Nephron progenitor cell (in vitro differentiated cells): ENCODE measurements around the gene KRTDAP.

Experiments
- DNase-seq: peaks from one replicate; pipeline ENCODE4 v3.0.0; 2021
- H3K27ac Mint-ChIP-seq: 2 replicates; pipeline ENCODE4 v1.8.0; 2021; ENCODE audit warnings: mild to moderate bottlenecking, moderate library complexity, mixed read lengths
- H3K27me3 Mint-ChIP-seq: 2 replicates; pipeline ENCODE4 v1.8.0; 2021; ENCODE audit warnings: mild to moderate bottlenecking, low read depth, mixed read lengths; ENCODE audit not compliant: poor library complexity
- H3K36me3 Mint-ChIP-seq: 2 replicates; pipeline ENCODE4 v1.8.0; 2021; ENCODE audit warnings: low read depth, mixed read lengths
- H3K4me1 Mint-ChIP-seq: 2 replicates; pipeline ENCODE4 v1.8.0; 2021; ENCODE audit warnings: mixed read lengths
- H3K4me3 Mint-ChIP-seq: 2 replicates; pipeline ENCODE4 v1.8.0; 2021; ENCODE audit warnings: mild to moderate bottlenecking, moderate library complexity, mixed read lengths
- H3K9me3 Mint-ChIP-seq: 2 replicates; pipeline ENCODE4 v1.8.0; 2021; ENCODE audit warnings: mild to moderate bottlenecking, moderate library complexity, mixed read lengths
- TF ChIP-seq, protein P1 (sequence below): fragments of 200-600 bp; sonication (generic); IDR thresholded peaks from 2 replicates; pipeline ENCODE4 v1.5.0; 2021; ENCODE audit warnings: antibody characterized with exemption

Gene KRTDAP

GRCh38 chr19:35497406-35497805, 7.1 kb upstream of the KRTDAP start:
- H3K4me3 Mint-ChIP-seq: no peak overlapping the region
- no peak for DNase-seq
- H3K36me3 Mint-ChIP-seq: peaks cover 5% of the 10 kb centered on the region
- H3K27me3 Mint-ChIP-seq: peaks cover 18% of the 10 kb centered on the region
- no peak overlapping the region for H3K27ac Mint-ChIP-seq
- H3K9me3 Mint-ChIP-seq: no peaks in the 10 kb centered on the region
- peaks cover 24% of the 10 kb centered on the region for H3K4me1 Mint-ChIP-seq
- TF ChIP-seq, protein P1, sequence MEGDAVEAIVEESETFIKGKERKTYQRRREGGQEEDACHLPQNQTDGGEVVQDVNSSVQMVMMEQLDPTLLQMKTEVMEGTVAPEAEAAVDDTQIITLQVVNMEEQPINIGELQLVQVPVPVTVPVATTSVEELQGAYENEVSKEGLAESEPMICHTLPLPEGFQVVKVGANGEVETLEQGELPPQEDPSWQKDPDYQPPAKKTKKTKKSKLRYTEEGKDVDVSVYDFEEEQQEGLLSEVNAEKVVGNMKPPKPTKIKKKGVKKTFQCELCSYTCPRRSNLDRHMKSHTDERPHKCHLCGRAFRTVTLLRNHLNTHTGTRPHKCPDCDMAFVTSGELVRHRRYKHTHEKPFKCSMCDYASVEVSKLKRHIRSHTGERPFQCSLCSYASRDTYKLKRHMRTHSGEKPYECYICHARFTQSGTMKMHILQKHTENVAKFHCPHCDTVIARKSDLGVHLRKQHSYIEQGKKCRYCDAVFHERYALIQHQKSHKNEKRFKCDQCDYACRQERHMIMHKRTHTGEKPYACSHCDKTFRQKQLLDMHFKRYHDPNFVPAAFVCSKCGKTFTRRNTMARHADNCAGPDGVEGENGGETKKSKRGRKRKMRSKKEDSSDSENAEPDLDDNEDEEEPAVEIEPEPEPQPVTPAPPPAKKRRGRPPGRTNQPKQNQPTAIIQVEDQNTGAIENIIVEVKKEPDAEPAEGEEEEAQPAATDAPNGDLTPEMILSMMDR: no peak

DNA sequence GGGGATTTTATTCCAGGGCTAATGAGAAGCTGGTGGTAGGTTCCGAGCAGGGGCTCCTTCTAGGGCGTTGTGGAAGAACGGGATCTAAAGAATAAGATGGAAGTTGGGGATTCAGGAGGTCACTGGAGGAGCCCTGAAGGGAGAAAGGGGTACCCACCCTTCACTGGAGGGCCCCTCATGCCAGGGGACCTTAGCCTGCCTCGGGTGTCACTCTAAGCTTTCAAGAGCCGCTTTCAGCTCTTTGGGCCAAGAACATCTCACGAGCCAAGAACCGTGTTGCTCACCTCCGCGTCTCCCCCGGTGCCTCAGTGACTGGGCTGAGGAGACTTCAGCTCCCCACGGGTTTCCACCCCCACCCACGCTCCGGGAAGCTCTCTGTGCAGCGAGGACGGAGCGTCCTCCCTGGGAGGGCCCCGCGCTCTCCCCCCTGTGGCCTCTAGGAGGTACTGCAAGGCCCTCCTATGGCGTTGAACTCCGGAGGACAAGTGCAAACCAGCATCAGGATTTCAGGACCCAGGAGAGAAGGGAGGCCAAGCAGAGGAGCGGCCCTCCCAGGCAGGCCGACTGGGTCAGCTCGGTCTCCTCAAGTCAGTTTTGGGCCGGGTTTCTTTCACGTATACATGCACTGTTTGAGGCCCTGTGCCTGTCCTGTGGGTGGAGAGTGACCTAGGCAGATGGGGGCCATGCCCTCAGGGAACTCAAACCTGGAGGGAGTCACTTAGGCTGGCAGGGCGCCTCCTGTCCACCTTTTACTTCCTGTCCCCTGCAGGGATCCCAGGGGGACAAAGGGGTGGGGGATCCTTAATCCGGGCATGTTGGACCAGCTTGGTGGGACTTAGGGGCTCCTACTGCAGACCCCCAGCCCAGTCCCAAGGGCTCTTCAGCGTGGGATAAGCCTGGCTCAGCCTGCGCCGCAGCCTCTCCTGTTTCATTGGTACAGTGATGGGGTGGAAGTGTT, 5.1 kb upstream of the KRTDAP start:
- H3K27ac Mint-ChIP-seq: no peak overlapping the region
- no peak overlapping the region for H3K4me3 Mint-ChIP-seq
- DNase-seq: peak; percentile 74
- peaks cover 6% of the 10 kb centered on the region for H3K4me1 Mint-ChIP-seq
- no peaks in the 10 kb centered on the region for H3K9me3 Mint-ChIP-seq
- TF ChIP-seq, protein P1: peak; percentile 98
- H3K36me3 Mint-ChIP-seq: no peaks in the 10 kb centered on the region
- peaks cover 36% of the 10 kb centered on the region for H3K27me3 Mint-ChIP-seq

DNA sequence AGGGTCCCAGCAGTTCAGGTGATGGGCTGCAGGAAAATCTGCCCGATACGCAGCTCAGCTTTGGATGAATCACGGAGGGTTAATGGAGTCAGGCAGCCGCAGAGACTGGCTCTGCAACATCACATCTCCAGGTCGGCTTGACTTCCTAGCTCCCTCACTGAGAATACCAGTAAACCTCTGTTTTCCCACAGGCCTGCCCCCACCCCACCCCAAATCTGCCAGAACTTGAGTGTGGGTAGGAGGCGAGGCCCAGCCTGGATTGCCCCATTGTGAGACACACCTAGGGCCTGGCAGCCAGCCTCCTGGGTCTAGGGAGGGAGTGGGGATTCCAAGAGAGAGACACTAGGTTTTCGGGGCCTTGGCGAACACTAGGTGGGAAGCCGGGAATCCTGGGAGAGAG, 3.7 kb upstream of the KRTDAP start:
- no peaks in the 10 kb centered on the region for H3K9me3 Mint-ChIP-seq
- DNase-seq: no peak
- H3K4me3 Mint-ChIP-seq: no peak overlapping the region
- no peaks in the 10 kb centered on the region for H3K36me3 Mint-ChIP-seq
- TF ChIP-seq, protein P1: no peak
- peaks cover 47% of the 10 kb centered on the region for H3K27me3 Mint-ChIP-seq
- H3K4me1 Mint-ChIP-seq: peaks cover 6% of the 10 kb centered on the region
- H3K27ac Mint-ChIP-seq: no peak overlapping the region

- Mint-ChIP-seq H3K9me3 (no peaks in the 10 kb centered on the region), H3K4me3 (no peak overlapping the region), H3K36me3 (no peaks in the 10 kb centered on the region), H3K4me1 (peaks cover 11% of the 10 kb centered on the region), H3K27me3 (peaks cover 60% of the 10 kb centered on the region), H3K27ac (no peak overlapping the region)
- TF ChIP-seq, protein P1: no peak
- DNase-seq: no peak
Observed at GRCh38 chr19:35491836-35492360, 1.6 kb upstream of the KRTDAP start.

DNA sequence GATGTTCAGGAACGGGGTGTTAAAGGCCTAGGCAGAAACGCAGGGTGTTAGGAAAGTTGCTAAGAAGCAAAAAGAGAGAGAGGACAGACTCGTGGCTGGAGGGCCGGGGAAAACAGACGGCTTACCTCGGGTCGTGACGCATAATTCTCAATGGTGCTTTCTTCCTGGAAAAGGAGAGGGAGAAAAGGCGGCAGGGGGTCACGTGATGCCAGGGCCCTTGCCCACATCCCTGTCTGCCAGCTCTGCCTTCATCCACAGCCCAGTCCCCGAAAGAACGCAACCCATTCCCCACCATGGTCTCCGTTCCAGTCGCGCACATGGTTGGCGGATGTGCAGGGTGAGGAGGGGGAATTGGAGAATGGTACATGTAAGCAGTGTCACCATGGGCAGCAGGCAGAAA, 1.6 kb downstream of the KRTDAP start:
- Mint-ChIP-seq H3K4me3 (no peak overlapping the region), H3K36me3 (no peaks in the 10 kb centered on the region), H3K9me3 (no peaks in the 10 kb centered on the region), H3K27ac (no peak overlapping the region), H3K27me3 (peaks cover 74% of the 10 kb centered on the region), H3K4me1 (peaks cover 5% of the 10 kb centered on the region)
- DNase-seq: no peak
- TF ChIP-seq, protein P1: no peak
